NCI-H446 treated with DMSO at 0.1 percent for 48 hours (cell line): Measurements from ENCODE around the gene KCNQ1OT1.

Experiments
- DNase-seq: peaks from one replicate; lab custom pipeline; 2025; lab: John Stamatoyannopoulos, UW

The KCNQ1OT1 gene

GRCh38 chr11:2570211-2570811, 129.5 kb downstream of the KCNQ1OT1 start:
- DNase-seq = no peak

DNA sequence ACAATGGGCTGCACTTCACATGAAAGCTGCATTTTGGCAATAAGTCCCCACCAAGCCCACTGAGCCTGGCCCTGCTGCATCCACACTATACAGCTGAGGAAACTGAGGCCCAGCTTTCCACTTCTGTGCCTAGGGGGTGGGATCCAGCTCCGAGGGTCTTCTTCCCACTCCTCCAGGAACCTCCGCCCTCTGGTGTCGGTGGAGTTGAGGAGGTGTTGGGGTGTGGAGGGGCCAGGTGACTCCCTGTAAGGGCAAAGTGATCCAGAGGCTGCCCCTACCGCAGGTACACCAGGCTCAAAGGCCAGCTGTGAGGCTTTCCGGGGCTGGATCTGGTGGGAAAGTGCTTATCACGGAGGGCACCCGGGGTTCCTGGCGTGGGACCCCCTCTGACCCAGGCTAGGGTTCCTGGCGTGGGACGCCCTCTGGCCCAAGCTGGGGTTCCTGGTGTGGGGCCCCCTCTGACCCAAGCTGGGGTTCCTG, 130.0 kb downstream of the KCNQ1OT1 start:
- DNase-seq = no peak

GRCh38 chr11:2569321-2569721, 130.5 kb downstream of the KCNQ1OT1 start:
- DNase-seq = no peak

GRCh38 chr11:2567026-2567671, 132.6 kb downstream of the KCNQ1OT1 start:
- DNase-seq = no peak

- DNase-seq = no peak
These were observed 133.4 kb downstream of the KCNQ1OT1 start for GRCh38 chr11:2566223-2567025.

DNA sequence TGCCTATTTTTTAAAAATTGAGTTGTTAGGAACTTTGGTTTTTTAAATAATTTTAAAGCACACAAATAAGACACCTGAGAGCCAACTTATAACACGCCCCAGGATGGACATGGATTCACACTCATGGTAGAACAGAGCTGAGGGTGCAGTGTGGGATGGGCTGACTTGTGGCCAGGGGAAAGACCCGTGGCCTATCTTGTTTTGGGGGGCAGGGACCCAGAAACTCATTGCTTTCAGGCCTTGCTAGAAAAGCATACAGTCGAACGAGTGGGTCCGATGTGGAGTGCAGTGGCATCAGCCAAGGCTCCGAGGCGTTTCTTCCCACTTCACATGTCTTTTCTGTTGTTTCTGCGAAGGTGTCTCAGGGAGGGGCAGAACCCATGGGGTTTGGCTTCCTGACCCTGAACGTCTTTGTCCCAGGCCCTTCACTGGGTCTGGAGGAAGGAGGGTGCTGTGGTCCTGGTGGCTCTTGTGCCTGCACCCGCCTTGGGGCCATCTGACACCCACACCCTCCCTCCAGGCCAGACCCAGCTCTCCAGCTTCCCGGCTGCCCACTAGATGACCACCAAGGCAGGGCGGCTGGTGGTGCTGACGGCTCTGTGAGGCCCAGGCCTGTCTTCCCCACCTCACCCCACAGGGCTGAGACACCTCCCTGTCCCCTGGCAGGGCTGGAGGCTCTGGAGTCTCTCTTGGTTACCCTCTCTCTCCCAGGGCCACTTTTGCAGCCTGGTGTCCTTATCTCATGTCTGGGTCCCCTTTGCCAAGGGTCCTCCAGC, 134.2 kb downstream of the KCNQ1OT1 start:
- no peak for DNase-seq

GRCh38 chr11:2564588-2565425, 135.0 kb downstream of the KCNQ1OT1 start:
- DNase-seq = no peak

GRCh38 chr11:2564008-2564530, 135.7 kb downstream of the KCNQ1OT1 start:
- DNase-seq = no peak

- no peak for DNase-seq
These were observed 136.4 kb downstream of the KCNQ1OT1 start for GRCh38 chr11:2563213-2564007.

DNA sequence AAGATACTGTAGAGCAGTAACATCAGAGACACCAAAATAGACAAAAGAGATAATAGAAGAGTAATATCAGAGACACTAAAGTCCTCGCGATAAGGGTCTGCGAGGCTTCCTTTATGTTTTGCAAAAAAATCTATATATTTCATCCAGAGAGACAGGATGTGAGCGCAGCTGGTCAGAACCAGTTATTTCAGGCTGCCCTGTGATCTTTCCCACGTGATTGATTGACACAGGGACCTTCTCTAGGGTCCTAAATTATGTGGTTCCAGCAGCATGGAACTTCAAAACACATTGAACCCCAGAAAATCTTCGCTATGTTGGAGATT, 136.9 kb downstream of the KCNQ1OT1 start:
- DNase-seq = no peak

- DNase-seq = no peak
These were observed 137.9 kb downstream of the KCNQ1OT1 start for GRCh38 chr11:2561696-2562581.

DNA sequence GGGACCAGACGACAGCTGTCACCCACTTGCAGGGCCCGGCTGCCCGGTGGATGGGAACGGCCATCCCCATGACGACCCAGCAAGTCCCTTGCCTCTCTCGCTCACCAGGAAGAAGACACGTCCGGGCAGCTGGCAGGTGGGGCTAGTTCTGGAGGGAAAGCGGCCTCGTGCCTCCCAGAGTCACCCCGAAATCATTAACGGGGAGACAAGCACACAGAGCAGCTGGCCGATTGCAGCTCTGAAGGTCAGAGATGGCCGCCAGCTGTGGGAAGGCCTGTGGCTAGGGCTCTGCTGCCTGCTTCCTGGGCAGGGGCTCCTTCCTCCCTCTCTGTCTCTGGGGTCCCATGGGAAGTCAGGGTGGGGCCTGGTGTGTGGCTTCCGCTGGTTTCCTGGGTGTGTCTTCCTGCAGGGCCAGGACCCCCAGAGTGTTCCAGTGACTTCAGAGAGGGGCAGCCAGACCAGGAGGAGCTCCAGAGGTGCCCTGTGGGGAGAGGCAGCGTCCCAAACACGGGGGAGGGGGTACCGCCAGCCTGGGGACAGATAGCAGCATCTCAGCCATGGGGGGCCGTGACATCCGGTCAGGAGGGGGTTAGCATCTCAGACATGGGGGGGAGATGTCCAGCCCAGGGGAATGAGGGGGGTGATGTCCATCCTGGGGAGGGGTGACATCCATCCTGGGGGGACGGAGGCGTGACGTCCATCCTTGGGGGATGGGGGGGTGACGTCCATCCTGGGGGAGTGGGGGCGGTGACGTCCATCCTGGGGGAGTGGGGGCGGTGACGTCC, 140.1 kb downstream of the KCNQ1OT1 start:
- no peak for DNase-seq

DNA sequence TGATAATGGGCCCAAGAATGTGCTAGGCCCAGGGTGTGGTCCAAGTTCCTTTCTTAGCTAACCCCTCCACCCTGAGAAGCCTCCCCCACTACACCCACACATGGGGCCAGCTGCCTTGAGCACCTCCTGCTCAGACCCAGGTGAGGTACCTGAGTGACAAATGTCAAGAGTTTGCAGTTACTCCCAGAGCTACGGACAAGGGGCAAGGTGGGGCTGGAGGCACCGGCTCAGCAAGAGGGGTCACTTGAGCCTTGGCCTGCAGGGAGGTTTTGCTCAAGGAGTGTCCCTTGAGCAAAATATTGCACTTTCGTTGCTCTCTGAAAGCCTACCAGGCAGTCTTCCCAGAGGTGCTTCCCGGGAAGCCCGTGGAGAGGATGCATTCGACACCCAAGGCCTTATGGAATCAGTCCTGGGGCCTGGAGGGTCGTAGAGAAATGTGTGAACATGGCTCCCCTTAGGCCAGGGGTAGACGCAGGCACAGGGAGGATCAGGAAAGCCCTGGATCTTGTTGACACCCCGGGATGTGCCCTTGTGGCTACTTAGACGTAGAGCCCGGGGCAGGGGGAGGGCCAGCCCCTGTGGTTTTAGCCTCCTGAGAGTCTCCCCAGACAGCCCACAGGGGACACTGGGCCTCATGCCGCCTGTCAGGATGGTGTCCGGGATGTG, 140.8 kb downstream of the KCNQ1OT1 start:
- no peak for DNase-seq

GRCh38 chr11:2558397-2558796, 141.4 kb downstream of the KCNQ1OT1 start:
- DNase-seq = no peak
